BJ (cell line): ENCODE data around the gene IFNLR1. TPM values are rescaled to one million over a fixed set of nuclear protein-coding genes. Genes with fewer than 3 reads are reported as not detected.

ENCODE experiments used
- CTCF ChIA-PET: fragments of 350-600 bp; formaldehyde crosslinking; extraction: SDS; loops from one replicate; lab custom pipeline; 2021; ENCODE audit warnings: antibody characterized with exemption, inconsistent platforms; lab: Yijun Ruan, JAX
- POLR2A ChIA-PET: fragments of 300-600 bp; sonication (Branson Sonifier 250); formaldehyde crosslinking; extraction: SDS; loops from one replicate; lab custom pipeline; 2021; ENCODE audit warnings: antibody characterized with exemption; lab: Charles Lee
- DNase-seq: peaks from one replicate; pipeline ENCODE4 v3.0.0-alpha.2; 2011; ENCODE audit warnings: low read depth
- H3K27me3 ChIP-seq: 2 replicates; pipeline ENCODE4 v1.6.0; 2011; ENCODE audit warnings: low read length; ENCODE audit not compliant: control insufficient read depth, insufficient read depth
- H3K36me3 ChIP-seq: 2 replicates; pipeline ENCODE4 v1.5.1; 2011; ENCODE audit warnings: low read length; ENCODE audit not compliant: control insufficient read depth, insufficient read depth
- H3K4me3 ChIP-seq: 2 replicates; pipeline ENCODE4 v1.5.1; 2011; ENCODE audit warnings: low read depth, mild to moderate bottlenecking, control low read depth, low read length
- CTCF ChIP-seq: IDR thresholded peaks from 2 replicates; pipeline ENCODE4 v1.5.1; 2011; ENCODE audit warnings: low read depth, mild to moderate bottlenecking, control low read depth, inconsistent platforms, low read length, moderate library complexity; ENCODE audit not compliant: insufficient read depth
- polyA plus RNA-seq: library from polyadenylated mRNA; depleted of rRNA; stranded (reverse); fragments of >200 nt; gene quantifications from 2 replicates; pipeline ENCODE4 v1.2.3, GENCODE V29; 2011

IFNLR1 gene
- polyA plus RNA-seq, 1 experiment = not detected

GRCh38 chr1:24111262-24111995, 75.7 kb downstream of the IFNLR1 start:
- POLR2A ChIA-PET = no interaction called here
- H3K27me3 ChIP-seq = 0 out of 2 replicates have a peak, but pooled peaks cover 2% of the 10 kb centered on the region
- no peak for TF ChIP-seq CTCF
- no peak for DNase-seq
- H3K4me3 ChIP-seq = no peak overlapping the region
- H3K36me3 ChIP-seq = no peaks in the 10 kb centered on the region
- CTCF ChIA-PET = interaction anchor here (0.7 to 2.5 kb wide), 7 partner anchors 10 to 87 kb away, joined by 3 to 15 read pairs (median 6); no protein-coding TSS in a partner anchor

GRCh38 chr1:24110642-24111261, 76.3 kb downstream of the IFNLR1 start:
- no peak for TF ChIP-seq CTCF
- no peaks in the 10 kb centered on the region for H3K36me3 ChIP-seq
- CTCF ChIA-PET = interaction anchor here (0.7 to 2.5 kb wide), 5 partner anchors 10 to 40 kb away, joined by 4 to 15 read pairs (median 6); no protein-coding TSS in a partner anchor
- H3K27me3 ChIP-seq = 0 out of 2 replicates have a peak, but pooled peaks cover 2% of the 10 kb centered on the region
- POLR2A ChIA-PET = no interaction called here
- DNase-seq = no peak
- H3K4me3 ChIP-seq = no peak overlapping the region

- Histone ChIP-seq H3K36me3 (no peaks in the 10 kb centered on the region), H3K4me3 (no peak overlapping the region), H3K27me3 (0 out of 2 replicates have a peak, but pooled peaks cover 2% of the 10 kb centered on the region)
- ChIA-PET POLR2A (no interaction called here), CTCF (interaction anchor here (2.1 kb wide), 1 partner anchor 40 kb away, joined by 6 read pairs; no protein-coding TSS in a partner anchor)
- DNase-seq = no peak
- no peak for TF ChIP-seq CTCF
These were observed 77.2 kb downstream of the IFNLR1 start for GRCh38 chr1:24109686-24110475.

- TF ChIP-seq CTCF = no peak
- no peaks in the 10 kb centered on the region for H3K36me3 ChIP-seq
- ChIA-PET CTCF (no interaction called here), POLR2A (no interaction called here)
- no peak for DNase-seq
- 0 out of 2 replicates have a peak, but pooled peaks cover under 1% of the 10 kb centered on the region for H3K27me3 ChIP-seq
- no peak overlapping the region for H3K4me3 ChIP-seq
These were observed 78.0 kb downstream of the IFNLR1 start for GRCh38 chr1:24109166-24109483.
